Panc1 (cell line): Measurements from ENCODE around the gene BTN3A1. TPM values are rescaled to one million over a fixed set of nuclear protein-coding genes. Genes with fewer than 3 reads are reported as not detected.

Experiments
- ATAC-seq: fragments of 200-7000 bp; cut with Tn5 transposase; 2 replicates; pipeline ENCODE4 v1.9.1; 2020; ENCODE audit warnings: mild to moderate bottlenecking, moderate library complexity
- BruUV-seq: library from RNA; stranded (reverse); fragments of 400-500 nt; replicated peaks from 2 replicates; lab custom pipeline; 2021; lab: Mats Ljungman, UMichigan
- CTCF ChIA-PET: fragments of 300-600 bp; sonication (Branson Sonifier 250); formaldehyde crosslinking; loops from one replicate; lab custom pipeline; 2022; ENCODE audit warnings: antibody characterized with exemption; lab: Charles Lee
- POLR2A ChIA-PET: fragments of 300-600 bp; sonication (Branson Sonifier 250); formaldehyde crosslinking; loops from one replicate; lab custom pipeline; 2022; ENCODE audit warnings: antibody characterized with exemption; lab: Charles Lee
- DNase-seq: peaks from one replicate; pipeline ENCODE4 v3.0.0-alpha.2; 2010; ENCODE audit warnings: low read depth, low spot score
- H3K27ac ChIP-seq: 2 replicates; pipeline ENCODE4 v1.5.1; 2011; ENCODE audit warnings: mild to moderate bottlenecking, low read length, inconsistent platforms
- H3K27me3 ChIP-seq: fragments of 200-500 bp; sonication (Bioruptor generic); 2 replicates; pipeline ENCODE4 v1.6.0; 2014; ENCODE audit warnings: low read length, inconsistent platforms; ENCODE audit not compliant: control insufficient read depth, insufficient read depth
- H3K36me3 ChIP-seq: fragments of 200-500 bp; sonication (Bioruptor generic); 2 replicates; pipeline ENCODE4 v1.5.1; 2014; ENCODE audit warnings: inconsistent platforms, mild to moderate bottlenecking, low read length, moderate library complexity; ENCODE audit not compliant: control insufficient read depth, insufficient read depth
- H3K4me1 ChIP-seq: 2 replicates; pipeline ENCODE4 v1.5.1; 2011; ENCODE audit warnings: inconsistent platforms, mild to moderate bottlenecking, low read length, moderate library complexity; ENCODE audit not compliant: control insufficient read depth, insufficient read depth
- H3K4me3 ChIP-seq, 2 experiments: 2 replicates each; pipeline ENCODE4 v1.5.1; 2011 to 2012; ENCODE audit warnings: low read depth in 2 of 2, low read length in 2 of 2, mild to moderate bottlenecking in 2 of 2, inconsistent platforms in 1 of 2, moderate library complexity in 1 of 2
- H3K9me3 ChIP-seq: fragments of 200-500 bp; sonication (Bioruptor generic); 2 replicates; pipeline ENCODE4 v1.5.1; 2014; ENCODE audit warnings: low read depth, mild to moderate bottlenecking, inconsistent platforms, low read length, moderate library complexity; ENCODE audit not compliant: control insufficient read depth, insufficient read depth
- CTCF ChIP-seq: fragments of 450-650 bp; IDR thresholded peaks from 2 replicates; pipeline ENCODE4 v1.5.1; 2017; ENCODE audit warnings: mild to moderate bottlenecking
- POLR2AphosphoS5 ChIP-seq: IDR thresholded peaks from 2 replicates; pipeline ENCODE4 v1.6.1; 2012; ENCODE audit warnings: mild to moderate bottlenecking, low read depth, low read length, moderate library complexity
- REST ChIP-seq, 2 experiments: IDR thresholded peaks; 2 replicates each; pipeline ENCODE4 v1.6.1; 2011 to 2012; ENCODE audit warnings: low read depth in 2 of 2, control low read depth in 1 of 2, low read length in 1 of 2, mild to moderate bottlenecking in 1 of 2, moderate library complexity in 1 of 2; ENCODE audit not compliant: insufficient read depth in 1 of 2
- SIN3A ChIP-seq: IDR thresholded peaks from 2 replicates; pipeline ENCODE4 v1.6.1; 2012; ENCODE audit warnings: low read depth, mild to moderate bottlenecking, low read length, moderate library complexity, borderline replicate concordance; ENCODE audit not compliant: insufficient read depth
- TCF7L2 ChIP-seq: IDR thresholded peaks from 2 replicates; pipeline ENCODE4 v1.6.1; 2011; ENCODE audit warnings: mild to moderate bottlenecking, low read depth, low read length, inconsistent platforms
- in situ Hi-C: cut with HindIII; loops from 2 replicates; pipeline ENCODE4 v1.10.0; 2016; ENCODE audit warnings: low sequenced_read_pairs, low pct_unique_long_range_greater_than_20kb
- intact Hi-C: fragments of 100-400 bp; cut with micrococcal nuclease; formaldehyde crosslinking; loops from one replicate; pipeline ENCODE4 v1.10.0; 2022; ENCODE audit not compliant: unreplicated experiment
- total RNA-seq: library from RNA; stranded (reverse); gene quantifications from one replicate; pipeline ENCODE4 v1.2.1, GENCODE V29; 2021; ENCODE audit not compliant: unreplicated experiment

The BTN3A1 gene
- total RNA-seq, 1 experiment from 2014 or later = 5.0 TPM

GRCh38 chr6:26464416-26465131 lies 62.5 kb downstream of the BTN3A1 start:
- no peaks in the 10 kb centered on the region for H3K27me3 ChIP-seq
- no peaks in the 10 kb centered on the region for H3K4me1 ChIP-seq
- in situ Hi-C loops (no loop called here), intact Hi-C loops (no loop called here)
- no peak for TF ChIP-seq SIN3A
- TF ChIP-seq REST (IDR thresholded peaks at IDR 0.05; ENCODE audit: insufficient read depth in 1 of 2, low read depth in 2 of 2, low read length in 1 of 2) = no peak
- TF ChIP-seq POLR2AphosphoS5 = no peak
- no peak for TF ChIP-seq CTCF
- TF ChIP-seq TCF7L2 = no peak
- no peaks in the 10 kb centered on the region for H3K9me3 ChIP-seq
- no peak overlapping the region for H3K27ac ChIP-seq
- DNase-seq = no peak
- no peak overlapping the region for H3K4me3 ChIP-seq
- H3K36me3 ChIP-seq = peaks cover 10% of the 10 kb centered on the region
- no peak for ATAC-seq
- BruUV-seq = no TSS peak
- ChIA-PET POLR2A (interaction anchor here (0.6 kb wide), 1 partner anchor 11 kb away, joined by 9 read pairs; no protein-coding TSS in a partner anchor), CTCF (no interaction called here)

Other genes with a start within 250 kb of the BTN3A1 start
- gene BTN3A2, start 37.1 kb upstream of the BTN3A1 start, total RNA-seq = 5.5 TPM
- 8.1 TPM for gene BTN2A2, start 19.2 kb upstream of the BTN3A1 start, total RNA-seq
- 0.77 TPM for gene BTN3A3, start 38.2 kb downstream of the BTN3A1 start, total RNA-seq
- gene BTN2A1, start 55.7 kb downstream of the BTN3A1 start, total RNA-seq = 23.0 TPM
- gene BTN1A1, start 98.0 kb downstream of the BTN3A1 start, total RNA-seq = 0.10 TPM
- gene HMGN4, start 136.1 kb downstream of the BTN3A1 start, total RNA-seq = 60.5 TPM
- gene ABT1, start 194.7 kb downstream of the BTN3A1 start, total RNA-seq = 18.0 TPM